Rectal smooth muscle tissue (tissue), 1 donor: ENCODE data around the gene TMEM170A.
"Not testable (repeated sequence)": the region's sequence is repeated elsewhere in the genome, so short reads cannot be mapped to it uniquely, and the experiment has no call there.

Experiments
- H3K27ac ChIP-seq: one replicate; pipeline ENCODE4 v1.7.0; 2013; ENCODE audit warnings: low read depth, low read length, inconsistent platforms
- H3K27me3 ChIP-seq: one replicate; pipeline ENCODE4 v1.7.0; 2013; ENCODE audit warnings: low read length; ENCODE audit not compliant: control insufficient read depth, insufficient read depth
- H3K36me3 ChIP-seq: one replicate; pipeline ENCODE4 v1.7.0; 2013; ENCODE audit warnings: low read length; ENCODE audit not compliant: control insufficient read depth, insufficient read depth
- H3K4me1 ChIP-seq: one replicate; pipeline ENCODE4 v1.7.0; 2013; ENCODE audit warnings: low read length; ENCODE audit not compliant: control insufficient read depth, insufficient read depth
- H3K4me3 ChIP-seq: one replicate; pipeline ENCODE4 v1.7.0; 2013; ENCODE audit warnings: low read length
- H3K9ac ChIP-seq: one replicate; pipeline ENCODE4 v1.7.0; 2013; ENCODE audit warnings: low read length

TMEM170A gene

DNA sequence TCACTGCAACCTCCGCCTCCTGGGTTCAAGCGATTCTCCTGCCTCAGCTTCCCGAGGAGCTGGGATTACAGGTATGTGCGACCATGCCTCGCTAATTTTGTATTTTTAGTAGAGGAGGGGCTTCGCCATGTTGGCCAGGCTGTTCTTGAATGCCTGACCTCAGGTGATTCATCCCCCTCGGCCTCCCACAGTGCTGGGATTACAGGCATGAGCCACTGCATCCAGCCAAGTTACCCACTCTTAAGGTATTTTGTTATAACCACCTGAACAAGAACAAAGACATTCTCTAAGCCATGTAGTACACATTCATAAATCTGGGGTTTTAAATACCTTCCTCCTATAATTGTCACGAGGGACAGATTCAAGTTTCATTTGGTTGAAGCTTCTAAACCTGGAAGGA is 12.3 kb upstream of the TMEM170A start:
- Histone ChIP-seq H3K27me3 (no peaks in the 10 kb centered on the region), H3K36me3 (no peaks in the 10 kb centered on the region), H3K27ac (no peak overlapping the region), H3K9ac (no peak overlapping the region), H3K4me1 (no peaks in the 10 kb centered on the region), H3K4me3 (no peak overlapping the region)

DNA sequence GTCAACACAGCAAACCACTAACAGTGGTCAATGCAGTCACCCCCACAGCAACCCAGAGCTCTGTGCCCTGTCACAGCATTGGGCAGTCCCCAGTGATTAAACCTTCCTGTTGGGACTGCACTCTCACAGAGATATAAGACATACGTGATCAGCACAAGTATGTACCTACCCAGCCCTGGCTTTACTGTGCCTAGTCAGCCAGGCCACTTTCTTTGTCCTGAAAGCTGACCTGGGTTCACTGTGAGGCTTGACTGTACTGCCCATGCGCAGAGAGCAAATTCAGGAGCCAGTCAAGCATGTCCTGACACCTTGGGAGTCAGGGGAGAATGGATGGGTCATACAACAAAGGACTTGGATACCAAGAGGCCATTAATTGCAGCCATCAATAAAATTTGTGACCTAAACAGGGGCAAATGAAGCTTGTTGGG is 10.9 kb upstream of the TMEM170A start:
- Histone ChIP-seq H3K9ac (no peak overlapping the region), H3K27me3 (no peaks in the 10 kb centered on the region), H3K4me1 (no peaks in the 10 kb centered on the region), H3K36me3 (no peaks in the 10 kb centered on the region), H3K4me3 (no peak overlapping the region), H3K27ac (no peak overlapping the region)

GRCh38 chr16:75472908-75473877 is 8.7 kb upstream of the TMEM170A start:
- Histone ChIP-seq H3K4me3 (no peak overlapping the region), H3K27me3 (no peaks in the 10 kb centered on the region), H3K27ac (no peak overlapping the region), H3K9ac (no peak overlapping the region), H3K36me3 (no peaks in the 10 kb centered on the region), H3K4me1 (no peaks in the 10 kb centered on the region)

- Histone ChIP-seq H3K4me1 (no peaks in the 10 kb centered on the region), H3K27me3 (no peaks in the 10 kb centered on the region), H3K4me3 (no peak overlapping the region), H3K36me3 (no peaks in the 10 kb centered on the region), H3K27ac (no peak overlapping the region), H3K9ac (no peak overlapping the region)
Measured at GRCh38 chr16:75471723-75472633, 7.5 kb upstream of the TMEM170A start.

GRCh38 chr16:75466760-75467159 is 2.3 kb upstream of the TMEM170A start:
- H3K27me3 ChIP-seq: no peaks in the 10 kb centered on the region
- H3K4me1 ChIP-seq: no peaks in the 10 kb centered on the region
- H3K36me3 ChIP-seq: no peaks in the 10 kb centered on the region
- no peak overlapping the region for H3K27ac ChIP-seq
- no peak overlapping the region for H3K9ac ChIP-seq
- H3K4me3 ChIP-seq: no peak overlapping the region

- H3K36me3 ChIP-seq, H3K4me1 ChIP-seq, H3K27me3 ChIP-seq: not testable (repeated sequence)
- Histone ChIP-seq H3K9ac (peak overlapping the region; percentile 80), H3K27ac (peak overlapping the region; percentile 97), H3K4me3 (peak overlapping the region; percentile 90)
Measured at GRCh38 chr16:75463389-75464121, 934 bp downstream of the TMEM170A start.

- H3K9ac ChIP-seq: no peak overlapping the region
- no peaks in the 10 kb centered on the region for H3K27me3 ChIP-seq
- H3K4me3 ChIP-seq: no peak overlapping the region
- no peaks in the 10 kb centered on the region for H3K36me3 ChIP-seq
- H3K4me1 ChIP-seq: no peaks in the 10 kb centered on the region
- no peak overlapping the region for H3K27ac ChIP-seq
Measured at GRCh38 chr16:75462806-75463205, 1.7 kb downstream of the TMEM170A start.

- H3K9ac ChIP-seq: no peak overlapping the region
- no peak overlapping the region for H3K27ac ChIP-seq
- H3K4me1 ChIP-seq: no peaks in the 10 kb centered on the region
- no peaks in the 10 kb centered on the region for H3K27me3 ChIP-seq
- no peak overlapping the region for H3K4me3 ChIP-seq
- no peaks in the 10 kb centered on the region for H3K36me3 ChIP-seq
Measured at GRCh38 chr16:75461575-75461974, 2.9 kb downstream of the TMEM170A start.

GRCh38 chr16:75460446-75460845 is 4.0 kb downstream of the TMEM170A start:
- Histone ChIP-seq H3K4me1 (no peaks in the 10 kb centered on the region), H3K9ac (no peak overlapping the region), H3K4me3 (no peak overlapping the region), H3K27ac (no peak overlapping the region), H3K36me3 (no peaks in the 10 kb centered on the region), H3K27me3 (no peaks in the 10 kb centered on the region)

- Histone ChIP-seq H3K36me3 (no peaks in the 10 kb centered on the region), H3K27ac (no peak overlapping the region), H3K9ac (no peak overlapping the region), H3K4me3 (no peak overlapping the region), H3K4me1 (no peaks in the 10 kb centered on the region), H3K27me3 (no peaks in the 10 kb centered on the region)
Measured at GRCh38 chr16:75459691-75460090, 4.8 kb downstream of the TMEM170A start.

DNA sequence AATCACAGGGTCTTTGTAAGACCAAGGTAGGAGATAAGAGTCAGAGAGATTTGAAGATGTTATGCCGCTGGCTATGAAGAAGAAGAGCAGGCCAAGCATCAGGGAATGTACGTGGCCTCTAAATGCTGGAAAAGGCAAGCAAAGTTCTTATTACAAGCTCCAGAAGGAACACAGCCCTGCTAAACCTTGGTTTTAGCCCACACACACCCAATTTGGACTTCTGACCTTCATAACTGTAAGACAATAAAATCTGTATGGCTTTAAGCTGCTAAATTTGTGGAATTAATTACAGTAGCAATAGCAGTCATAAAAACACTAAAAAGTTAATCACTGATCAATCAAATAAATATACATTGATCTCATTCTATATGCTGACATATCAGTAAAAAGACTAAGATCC is 6.0 kb downstream of the TMEM170A start:
- Histone ChIP-seq H3K27me3 (no peaks in the 10 kb centered on the region), H3K4me1 (no peaks in the 10 kb centered on the region), H3K36me3 (no peaks in the 10 kb centered on the region), H3K4me3 (no peak overlapping the region), H3K27ac (no peak overlapping the region), H3K9ac (no peak overlapping the region)

DNA sequence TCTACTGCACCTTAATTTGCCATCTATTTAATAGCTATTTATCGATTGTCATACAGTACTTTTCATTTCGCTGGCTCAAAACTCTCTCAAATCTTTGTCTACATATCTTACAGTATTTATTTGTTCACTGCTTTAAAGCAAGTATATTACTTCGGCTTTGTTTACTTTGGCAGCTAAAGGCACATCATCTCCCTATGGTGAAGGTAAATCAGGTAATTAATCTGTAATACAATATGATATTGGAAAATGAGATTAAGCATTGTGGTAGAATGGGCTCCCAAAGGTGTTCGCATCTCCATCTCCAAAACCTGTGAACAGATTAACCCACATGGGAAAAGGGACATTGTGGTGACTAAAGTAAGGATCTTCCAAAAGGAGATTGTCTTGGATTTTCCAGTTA is 6.5 kb downstream of the TMEM170A start:
- no peaks in the 10 kb centered on the region for H3K4me1 ChIP-seq
- H3K9ac ChIP-seq: no peak overlapping the region
- no peaks in the 10 kb centered on the region for H3K36me3 ChIP-seq
- H3K27me3 ChIP-seq: no peaks in the 10 kb centered on the region
- no peak overlapping the region for H3K27ac ChIP-seq
- no peak overlapping the region for H3K4me3 ChIP-seq
